Activated naive CD4-positive, alpha-beta T cell treated with anti-CD3 and anti-CD28 coated beads, Interleukin-2, amount 50 U/mL, for 24 hours (primary cell): ENCODE results near the gene DAPK2.
A peak's percentile ranks its signal among the peaks of the same experiment; 100 is the strongest.

Experiments
- H3K27ac Mint-ChIP-seq: one replicate; pipeline ENCODE4 v1.8.0; 2021; ENCODE audit warnings: mild to moderate bottlenecking, mixed read lengths
- H3K27me3 Mint-ChIP-seq: one replicate; pipeline ENCODE4 v1.8.0; 2021; ENCODE audit warnings: mixed read lengths
- H3K36me3 Mint-ChIP-seq: one replicate; pipeline ENCODE4 v1.8.0; 2021; ENCODE audit warnings: mixed read lengths
- H3K4me1 Mint-ChIP-seq: one replicate; pipeline ENCODE4 v1.8.0; 2021; ENCODE audit warnings: mixed read lengths
- H3K4me3 Mint-ChIP-seq: one replicate; pipeline ENCODE4 v1.8.0; 2021; ENCODE audit warnings: mild to moderate bottlenecking, mixed read lengths
- H3K9me3 Mint-ChIP-seq: one replicate; pipeline ENCODE4 v1.8.0; 2021; ENCODE audit warnings: mixed read lengths

The DAPK2 gene

GRCh38 chr15:63939531-63940130 lies 106.7 kb downstream of the DAPK2 start:
- Mint-ChIP-seq H3K4me1 (peaks cover 30% of the 10 kb centered on the region), H3K9me3 (no peaks in the 10 kb centered on the region), H3K36me3 (no peaks in the 10 kb centered on the region), H3K27me3 (no peaks in the 10 kb centered on the region), H3K27ac (no peak overlapping the region), H3K4me3 (no peak overlapping the region)

GRCh38 chr15:63938486-63939061 lies 107.7 kb downstream of the DAPK2 start:
- no peaks in the 10 kb centered on the region for H3K36me3 Mint-ChIP-seq
- H3K27ac Mint-ChIP-seq = peak overlapping the region; percentile 35
- H3K27me3 Mint-ChIP-seq = no peaks in the 10 kb centered on the region
- H3K9me3 Mint-ChIP-seq = no peaks in the 10 kb centered on the region
- H3K4me3 Mint-ChIP-seq = peak overlapping the region; percentile 49
- peaks cover 32% of the 10 kb centered on the region for H3K4me1 Mint-ChIP-seq

GRCh38 chr15:63933522-63933921 lies 112.8 kb downstream of the DAPK2 start:
- Mint-ChIP-seq H3K4me1 (peaks cover 19% of the 10 kb centered on the region), H3K9me3 (no peaks in the 10 kb centered on the region), H3K27ac (no peak overlapping the region), H3K4me3 (no peak overlapping the region), H3K27me3 (no peaks in the 10 kb centered on the region), H3K36me3 (no peaks in the 10 kb centered on the region)

DNA sequence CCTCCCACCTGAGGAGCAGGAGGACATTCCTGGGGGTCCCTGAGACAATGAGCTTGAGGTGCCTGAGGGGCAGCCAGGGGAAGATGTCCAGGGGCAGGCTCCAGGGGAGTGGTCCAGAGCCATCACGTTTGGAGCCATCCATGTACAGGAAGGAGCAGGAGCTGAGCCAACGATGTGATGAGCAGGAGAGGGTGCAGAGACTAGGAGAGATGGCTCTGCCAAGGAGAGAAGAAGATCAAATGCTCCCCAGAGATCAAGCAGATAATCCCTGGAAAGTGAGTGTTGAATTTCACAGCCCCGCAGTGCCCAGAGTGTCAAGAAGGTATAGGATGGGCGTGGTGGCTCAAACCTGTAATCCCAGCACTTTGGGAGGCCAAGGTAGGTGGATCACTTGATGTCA lies 114.7 kb downstream of the DAPK2 start:
- no peaks in the 10 kb centered on the region for H3K27me3 Mint-ChIP-seq

DNA sequence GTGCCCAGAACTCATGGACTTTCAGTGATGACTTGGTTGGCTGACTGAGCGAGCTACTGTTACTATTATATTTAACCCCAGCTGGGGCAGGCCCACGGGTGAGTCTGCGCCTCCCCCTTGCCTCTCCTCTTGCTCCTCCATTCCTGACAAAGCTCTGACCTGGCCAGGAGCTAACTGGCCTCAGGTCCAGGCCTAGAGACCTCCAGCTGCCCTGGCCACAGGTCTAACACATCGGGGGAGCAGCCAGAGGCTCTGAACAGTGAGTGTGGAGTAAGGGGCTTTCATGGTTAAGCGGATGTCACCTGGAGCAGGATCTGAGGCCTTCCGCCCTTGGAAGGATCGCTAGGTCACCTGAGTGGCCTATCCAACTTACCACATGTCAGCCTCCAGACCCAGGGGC lies 116.3 kb downstream of the DAPK2 start:
- Mint-ChIP-seq H3K27me3 (no peaks in the 10 kb centered on the region), H3K27ac (peak overlapping the region; percentile 38), H3K36me3 (no peaks in the 10 kb centered on the region), H3K4me3 (no peak overlapping the region), H3K4me1 (peaks cover 7% of the 10 kb centered on the region), H3K9me3 (no peaks in the 10 kb centered on the region)

More for the DNA sequence above, 114.7 kb downstream of the DAPK2 start:
- Mint-ChIP-seq H3K36me3 (no peaks in the 10 kb centered on the region), H3K4me3 (no peak overlapping the region), H3K9me3 (no peaks in the 10 kb centered on the region), H3K4me1 (peaks cover 7% of the 10 kb centered on the region), H3K27ac (no peak overlapping the region)

- Mint-ChIP-seq H3K36me3 (no peaks in the 10 kb centered on the region), H3K9me3 (no peaks in the 10 kb centered on the region), H3K4me1 (peaks cover 5% of the 10 kb centered on the region), H3K27ac (no peak overlapping the region), H3K27me3 (no peaks in the 10 kb centered on the region), H3K4me3 (no peak overlapping the region)
Observed at GRCh38 chr15:63928185-63928842, 118.0 kb downstream of the DAPK2 start.

- no peaks in the 10 kb centered on the region for H3K36me3 Mint-ChIP-seq
- H3K27ac Mint-ChIP-seq = no peak overlapping the region
- H3K9me3 Mint-ChIP-seq = no peaks in the 10 kb centered on the region
- no peaks in the 10 kb centered on the region for H3K27me3 Mint-ChIP-seq
- H3K4me3 Mint-ChIP-seq = no peak overlapping the region
- peaks cover 18% of the 10 kb centered on the region for H3K4me1 Mint-ChIP-seq
Observed at GRCh38 chr15:63923993-63924950, 122.0 kb downstream of the DAPK2 start.

DNA sequence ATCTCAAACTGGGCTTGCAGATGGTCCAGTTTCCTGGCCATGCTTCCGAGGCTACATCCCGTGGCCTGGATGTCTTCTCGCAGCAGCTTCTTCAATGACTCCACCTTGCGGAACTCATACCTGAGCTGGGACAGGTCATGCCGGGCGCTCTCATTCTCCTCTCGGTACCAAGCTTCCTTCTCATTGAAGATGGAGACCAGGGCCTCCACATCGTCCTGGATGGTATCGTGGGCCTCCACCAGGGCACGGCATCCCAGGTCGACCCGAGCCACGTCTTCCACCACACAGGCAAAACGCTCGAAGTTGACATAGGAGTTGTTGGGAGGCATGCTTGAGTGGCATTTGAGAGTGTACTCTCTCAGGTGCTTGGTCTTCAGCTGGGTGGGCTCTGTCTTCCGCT lies 123.4 kb downstream of the DAPK2 start:
- Mint-ChIP-seq H3K36me3 (no peaks in the 10 kb centered on the region), H3K4me3 (no peak overlapping the region), H3K27me3 (no peaks in the 10 kb centered on the region), H3K4me1 (peaks cover 18% of the 10 kb centered on the region), H3K9me3 (no peaks in the 10 kb centered on the region), H3K27ac (no peak overlapping the region)

GRCh38 chr15:63922261-63922904 lies 123.9 kb downstream of the DAPK2 start:
- Mint-ChIP-seq H3K27ac (peak overlapping the region; percentile 6), H3K36me3 (no peaks in the 10 kb centered on the region), H3K4me3 (no peak overlapping the region), H3K4me1 (peaks cover 18% of the 10 kb centered on the region), H3K27me3 (no peaks in the 10 kb centered on the region), H3K9me3 (no peaks in the 10 kb centered on the region)

DNA sequence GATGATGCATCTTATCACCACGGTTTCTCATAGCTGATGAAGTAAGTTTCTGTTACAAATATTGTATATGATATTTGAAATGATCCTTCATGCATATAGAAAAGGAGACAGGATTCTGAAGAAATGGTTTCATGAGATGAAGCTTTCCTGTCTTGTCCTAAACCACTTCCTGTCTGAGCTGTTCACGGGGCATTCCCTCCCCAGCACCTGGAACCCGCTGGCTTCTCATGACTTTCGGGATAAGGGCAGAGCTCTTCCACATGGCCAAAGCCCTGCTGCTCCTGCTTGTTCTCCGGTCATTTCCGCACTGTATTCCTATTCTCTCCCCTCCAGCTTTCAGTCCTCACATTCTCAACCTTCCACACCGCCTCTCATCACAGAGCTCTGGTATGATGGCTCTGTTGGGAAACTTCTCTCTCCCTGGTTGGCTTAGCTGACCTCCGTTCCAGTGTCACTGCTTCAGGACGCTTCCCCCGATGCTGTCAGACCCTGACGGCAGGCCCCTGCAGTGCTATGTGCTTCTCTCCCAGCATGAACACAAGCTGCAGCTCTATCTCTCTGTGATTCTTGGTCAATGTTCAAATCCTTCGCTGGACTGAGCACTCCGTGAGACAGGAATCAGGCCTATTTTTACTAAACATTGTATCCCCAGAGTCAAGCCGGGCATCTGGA lies 125.6 kb downstream of the DAPK2 start:
- Mint-ChIP-seq H3K4me3 (peak overlapping the region; percentile 5), H3K27ac (no peak overlapping the region), H3K36me3 (no peaks in the 10 kb centered on the region)

GRCh38 chr15:63918901-63919348 lies 127.4 kb downstream of the DAPK2 start:
- Mint-ChIP-seq H3K27ac (no peak overlapping the region), H3K9me3 (no peaks in the 10 kb centered on the region), H3K4me3 (no peak overlapping the region), H3K36me3 (no peaks in the 10 kb centered on the region), H3K4me1 (peaks cover 18% of the 10 kb centered on the region), H3K27me3 (no peaks in the 10 kb centered on the region)

More for the DNA sequence above, 125.6 kb downstream of the DAPK2 start:
- peaks cover 18% of the 10 kb centered on the region for H3K4me1 Mint-ChIP-seq
- no peaks in the 10 kb centered on the region for H3K9me3 Mint-ChIP-seq
- no peaks in the 10 kb centered on the region for H3K27me3 Mint-ChIP-seq

GRCh38 chr15:63918317-63918672 lies 128.0 kb downstream of the DAPK2 start:
- H3K4me1 Mint-ChIP-seq = peaks cover 18% of the 10 kb centered on the region
- H3K27ac Mint-ChIP-seq = no peak overlapping the region
- H3K27me3 Mint-ChIP-seq = no peaks in the 10 kb centered on the region

GRCh38 chr15:63917588-63918316 lies 128.5 kb downstream of the DAPK2 start:
- peaks cover 18% of the 10 kb centered on the region for H3K4me1 Mint-ChIP-seq
- no peaks in the 10 kb centered on the region for H3K36me3 Mint-ChIP-seq
- H3K4me3 Mint-ChIP-seq = no peak overlapping the region
- H3K27ac Mint-ChIP-seq = no peak overlapping the region
- H3K9me3 Mint-ChIP-seq = no peaks in the 10 kb centered on the region
- no peaks in the 10 kb centered on the region for H3K27me3 Mint-ChIP-seq

More at GRCh38 chr15:63918317-63918672, 128.0 kb downstream of the DAPK2 start:
- Mint-ChIP-seq H3K4me3 (no peak overlapping the region), H3K9me3 (no peaks in the 10 kb centered on the region), H3K36me3 (no peaks in the 10 kb centered on the region)
